ENCODE measurements around the gene LRRC75A.

DNA sequence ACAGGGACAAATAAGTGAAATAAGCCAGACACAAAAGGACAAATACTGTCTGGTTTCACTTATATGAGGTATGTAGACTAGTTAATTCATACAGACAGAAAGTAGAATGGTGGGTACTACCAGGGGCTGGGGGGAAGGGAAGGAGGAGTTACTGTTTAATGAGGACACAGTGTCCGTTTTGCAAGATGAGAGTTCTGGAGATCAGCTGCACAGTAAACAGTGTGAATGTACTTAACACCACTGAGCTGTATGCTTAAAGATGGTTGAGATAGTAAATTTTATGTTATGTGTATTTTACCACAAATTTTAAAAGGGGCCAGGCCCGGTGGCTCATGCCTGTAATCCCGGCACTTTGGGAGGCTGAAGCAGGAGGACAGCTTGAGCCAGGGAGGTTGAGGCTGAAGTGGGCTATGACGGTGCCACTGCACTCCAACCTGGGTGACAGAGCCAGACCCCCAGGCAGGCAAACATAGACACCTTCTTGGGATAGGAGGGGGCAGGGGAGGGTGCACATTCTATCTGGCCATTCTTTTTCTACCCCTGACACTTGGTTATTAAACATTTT is 23.5 kb downstream of the LRRC75A start:
- TF ChIP-seq, protein P1, sequence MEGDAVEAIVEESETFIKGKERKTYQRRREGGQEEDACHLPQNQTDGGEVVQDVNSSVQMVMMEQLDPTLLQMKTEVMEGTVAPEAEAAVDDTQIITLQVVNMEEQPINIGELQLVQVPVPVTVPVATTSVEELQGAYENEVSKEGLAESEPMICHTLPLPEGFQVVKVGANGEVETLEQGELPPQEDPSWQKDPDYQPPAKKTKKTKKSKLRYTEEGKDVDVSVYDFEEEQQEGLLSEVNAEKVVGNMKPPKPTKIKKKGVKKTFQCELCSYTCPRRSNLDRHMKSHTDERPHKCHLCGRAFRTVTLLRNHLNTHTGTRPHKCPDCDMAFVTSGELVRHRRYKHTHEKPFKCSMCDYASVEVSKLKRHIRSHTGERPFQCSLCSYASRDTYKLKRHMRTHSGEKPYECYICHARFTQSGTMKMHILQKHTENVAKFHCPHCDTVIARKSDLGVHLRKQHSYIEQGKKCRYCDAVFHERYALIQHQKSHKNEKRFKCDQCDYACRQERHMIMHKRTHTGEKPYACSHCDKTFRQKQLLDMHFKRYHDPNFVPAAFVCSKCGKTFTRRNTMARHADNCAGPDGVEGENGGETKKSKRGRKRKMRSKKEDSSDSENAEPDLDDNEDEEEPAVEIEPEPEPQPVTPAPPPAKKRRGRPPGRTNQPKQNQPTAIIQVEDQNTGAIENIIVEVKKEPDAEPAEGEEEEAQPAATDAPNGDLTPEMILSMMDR (IDR thresholded peaks at IDR 0.05): no peak
- TF ChIP-seq POLR2A (IDR thresholded peaks at IDR 0.05): no peak
